DND-41 (cell line): ENCODE measurements around the gene EXOSC2.

Source experiments
- ATAC-seq: fragments of 200-7000 bp; cut with Tn5 transposase; 3 replicates; pipeline ENCODE4 v1.9.1; 2021; ENCODE audit warnings: low read depth; ENCODE audit not compliant: insufficient read depth
- DNase-seq: peaks from one replicate; pipeline ENCODE4 v3.0.0-alpha.2; 2020
- H2AFZ ChIP-seq: 2 replicates; pipeline ENCODE4 v1.6.0; 2012; ENCODE audit warnings: low read depth, low read length
- H3K27ac ChIP-seq: 2 replicates; pipeline ENCODE4 v1.5.1; 2012; ENCODE audit warnings: low read length, inconsistent platforms
- H3K27me3 ChIP-seq: fragments of 200-600 bp; sonication (generic); 2 replicates; pipeline ENCODE4 v1.6.0; 2012; ENCODE audit warnings: low read length, mild to moderate bottlenecking, inconsistent platforms; ENCODE audit not compliant: insufficient read depth, poor library complexity
- H3K36me3 ChIP-seq: 2 replicates; pipeline ENCODE4 v1.5.1; 2012; ENCODE audit warnings: low read length, inconsistent platforms; ENCODE audit not compliant: insufficient read depth
- H3K4me1 ChIP-seq: 2 replicates; pipeline ENCODE4 v1.5.1; 2012; ENCODE audit warnings: mild to moderate bottlenecking, low read length; ENCODE audit not compliant: insufficient read depth
- H3K4me2 ChIP-seq: 2 replicates; pipeline ENCODE4 v1.6.0; 2012; ENCODE audit warnings: mild to moderate bottlenecking, moderate library complexity, low read length, inconsistent platforms; ENCODE audit not compliant: insufficient read depth
- H3K4me3 ChIP-seq, 2 experiments: fragments of 200-600 bp in 1 of 2; shearing (Covaris generic) in 1 of 2; 2 replicates each; pipeline ENCODE4 v1.5.1; 2012 to 2016; ENCODE audit warnings: inconsistent platforms in 2 of 2, low read length in 2 of 2, mild to moderate bottlenecking in 2 of 2, low read depth in 1 of 2, moderate library complexity in 1 of 2
- H3K79me2 ChIP-seq: 2 replicates; pipeline ENCODE4 v1.6.0; 2012; ENCODE audit warnings: low read length, inconsistent platforms; ENCODE audit not compliant: insufficient read depth
- H3K9ac ChIP-seq: 2 replicates; pipeline ENCODE4 v1.6.0; 2012; ENCODE audit warnings: low read depth, mild to moderate bottlenecking, inconsistent platforms, low read length, moderate library complexity
- H3K9me3 ChIP-seq: 2 replicates; pipeline ENCODE4 v1.5.1; 2012; ENCODE audit warnings: low read length, moderate library complexity, mild to moderate bottlenecking, inconsistent platforms; ENCODE audit not compliant: insufficient read depth, severe bottlenecking
- H4K20me1 ChIP-seq: 2 replicates; pipeline ENCODE4 v1.6.0; 2012; ENCODE audit warnings: low read length; ENCODE audit not compliant: insufficient read depth
- EZH2 ChIP-seq: IDR thresholded peaks from 3 replicates; pipeline ENCODE4 v1.6.1; 2012; ENCODE audit warnings: borderline replicate concordance, low read depth, mild to moderate bottlenecking, moderate library complexity, low read length, inconsistent platforms; ENCODE audit not compliant: severe bottlenecking
- TF ChIP-seq, protein P1 (sequence below): IDR thresholded peaks from 2 replicates; pipeline ENCODE4 v1.5.1; 2012; ENCODE audit warnings: borderline replicate concordance, low read length, moderate library complexity, mild to moderate bottlenecking; ENCODE audit not compliant: poor library complexity, severe bottlenecking; ENCODE audit errors: extremely low read depth

Gene EXOSC2

DNA sequence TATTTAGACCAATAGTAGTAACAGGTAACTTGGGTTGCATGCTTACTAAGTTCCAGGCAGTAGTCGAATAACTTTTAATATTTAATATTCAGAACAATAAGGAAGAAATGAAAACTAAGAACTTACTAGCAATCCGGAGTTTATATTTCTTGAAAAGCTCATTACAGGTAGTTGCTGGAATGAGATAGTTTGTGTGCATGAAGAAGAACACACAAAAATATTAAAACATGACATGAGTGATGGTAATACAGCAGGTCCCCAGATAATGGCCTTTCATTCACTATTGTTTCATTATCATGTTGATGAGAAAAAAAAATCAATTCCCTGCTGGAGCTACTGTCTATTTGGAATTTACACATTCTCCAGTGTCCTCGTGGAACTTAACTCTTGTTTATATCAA lies 44.7 kb downstream of the EXOSC2 start:
- H2AFZ ChIP-seq, result no peak overlapping the region
- peaks cover 23% of the 10 kb centered on the region; the same call in 1 of the 2 replicates for H3K79me2 ChIP-seq
- no peak for DNase-seq
- H3K9ac ChIP-seq, result no peak overlapping the region
- no peak overlapping the region for H3K27ac ChIP-seq
- H3K4me2 ChIP-seq, result no peak overlapping the region
- TF ChIP-seq, protein P1, sequence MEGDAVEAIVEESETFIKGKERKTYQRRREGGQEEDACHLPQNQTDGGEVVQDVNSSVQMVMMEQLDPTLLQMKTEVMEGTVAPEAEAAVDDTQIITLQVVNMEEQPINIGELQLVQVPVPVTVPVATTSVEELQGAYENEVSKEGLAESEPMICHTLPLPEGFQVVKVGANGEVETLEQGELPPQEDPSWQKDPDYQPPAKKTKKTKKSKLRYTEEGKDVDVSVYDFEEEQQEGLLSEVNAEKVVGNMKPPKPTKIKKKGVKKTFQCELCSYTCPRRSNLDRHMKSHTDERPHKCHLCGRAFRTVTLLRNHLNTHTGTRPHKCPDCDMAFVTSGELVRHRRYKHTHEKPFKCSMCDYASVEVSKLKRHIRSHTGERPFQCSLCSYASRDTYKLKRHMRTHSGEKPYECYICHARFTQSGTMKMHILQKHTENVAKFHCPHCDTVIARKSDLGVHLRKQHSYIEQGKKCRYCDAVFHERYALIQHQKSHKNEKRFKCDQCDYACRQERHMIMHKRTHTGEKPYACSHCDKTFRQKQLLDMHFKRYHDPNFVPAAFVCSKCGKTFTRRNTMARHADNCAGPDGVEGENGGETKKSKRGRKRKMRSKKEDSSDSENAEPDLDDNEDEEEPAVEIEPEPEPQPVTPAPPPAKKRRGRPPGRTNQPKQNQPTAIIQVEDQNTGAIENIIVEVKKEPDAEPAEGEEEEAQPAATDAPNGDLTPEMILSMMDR, result no peak
- TF ChIP-seq EZH2, result no peak
- H4K20me1 ChIP-seq, result no peaks in the 10 kb centered on the region
- H3K27me3 ChIP-seq, result no peaks in the 10 kb centered on the region
- no peak overlapping the region for H3K4me3 ChIP-seq
- no peaks in the 10 kb centered on the region for H3K9me3 ChIP-seq
- H3K36me3 ChIP-seq, result peaks cover 2% of the 10 kb centered on the region; the same call in 1 of the 2 replicates
- no peaks in the 10 kb centered on the region for H3K4me1 ChIP-seq
- no peak for ATAC-seq

DNA sequence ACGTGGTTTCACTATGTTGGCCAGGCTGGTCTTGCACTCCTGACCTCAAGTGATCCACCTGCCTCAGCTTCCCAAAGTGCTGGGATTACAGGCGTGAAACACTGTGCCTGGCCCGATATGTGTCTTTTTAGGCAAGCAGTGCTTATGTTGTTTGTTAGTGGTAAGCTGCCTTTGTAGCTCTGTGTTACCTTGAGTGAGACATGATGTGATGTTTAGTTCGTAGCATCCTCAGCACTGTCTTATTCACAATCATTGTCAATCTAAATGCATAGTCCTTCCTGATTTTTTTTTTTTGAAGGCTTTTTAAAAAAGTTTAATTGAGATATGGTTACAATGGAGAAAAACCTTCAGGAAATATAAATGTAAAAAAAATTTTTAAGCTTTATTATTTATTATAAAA lies 45.5 kb downstream of the EXOSC2 start:
- H2AFZ ChIP-seq, result no peak overlapping the region
- no peak overlapping the region for H3K9ac ChIP-seq
- H3K79me2 ChIP-seq, result peaks cover 23% of the 10 kb centered on the region; the same call in 1 of the 2 replicates
- no peak overlapping the region for H3K4me2 ChIP-seq
- no peaks in the 10 kb centered on the region for H3K4me1 ChIP-seq
- H3K4me3 ChIP-seq, result no peak overlapping the region
- TF ChIP-seq, protein P1, result no peak
- no peak for TF ChIP-seq EZH2
- H3K36me3 ChIP-seq, result peaks cover 2% of the 10 kb centered on the region; the same call in 1 of the 2 replicates
- H3K27me3 ChIP-seq, result no peaks in the 10 kb centered on the region
- H4K20me1 ChIP-seq, result no peaks in the 10 kb centered on the region
- H3K27ac ChIP-seq, result no peak overlapping the region
- no peak for DNase-seq
- ATAC-seq, result no peak
- no peaks in the 10 kb centered on the region for H3K9me3 ChIP-seq

DNA sequence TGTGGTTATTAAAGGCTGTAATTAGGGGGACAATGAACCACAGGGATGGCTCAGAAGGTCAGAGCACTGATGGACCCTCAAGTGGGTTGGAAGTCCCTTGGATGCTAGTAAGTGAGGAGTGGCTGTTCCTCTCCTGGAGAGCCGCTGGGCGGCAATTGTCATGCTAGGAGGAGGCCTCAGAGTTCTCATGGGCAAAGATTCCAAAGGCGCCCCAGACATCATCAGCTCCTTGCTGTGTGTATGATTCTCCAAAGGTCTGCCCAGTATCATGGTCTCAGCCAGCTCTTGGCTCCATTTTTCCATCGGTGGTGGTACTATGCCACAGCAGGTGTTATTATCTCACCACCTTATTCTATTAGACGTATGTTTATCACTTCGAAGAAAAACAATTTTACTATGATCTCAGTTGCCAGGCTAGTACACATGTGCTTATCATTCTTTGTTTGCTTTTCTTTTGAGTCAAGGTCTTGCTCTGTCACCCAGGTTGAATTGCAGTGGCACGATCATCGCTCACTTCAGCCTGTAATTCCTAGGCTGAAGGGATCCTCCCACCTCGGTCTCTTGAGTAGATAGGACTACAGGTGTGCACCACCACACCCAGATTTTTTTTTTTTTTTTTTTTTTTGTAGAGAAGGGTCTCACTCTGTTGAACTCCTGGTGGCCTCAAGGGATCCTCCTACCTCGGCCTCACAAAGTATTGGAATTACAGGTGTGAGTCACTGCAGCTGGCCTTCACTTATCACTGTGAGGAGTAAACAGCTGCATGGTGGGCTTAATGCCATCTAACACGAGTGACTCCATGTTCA lies 46.8 kb downstream of the EXOSC2 start:
- Histone ChIP-seq H3K4me1 (no peaks in the 10 kb centered on the region), H3K36me3 (peaks cover 2% of the 10 kb centered on the region; the same call in 1 of the 2 replicates), H3K27ac (no peak overlapping the region), H3K4me3 (no peak overlapping the region), H2AFZ (no peak overlapping the region), H3K27me3 (no peaks in the 10 kb centered on the region), H4K20me1 (no peaks in the 10 kb centered on the region; the same call in 1 of the 2 replicates), H3K9me3 (no peaks in the 10 kb centered on the region), H3K79me2 (peaks cover 23% of the 10 kb centered on the region; the same call in 1 of the 2 replicates), H3K4me2 (no peak overlapping the region), H3K9ac (no peak overlapping the region)
- TF ChIP-seq, protein P1, result no peak
- no peak for TF ChIP-seq EZH2
- no peak for DNase-seq
- no peak for ATAC-seq
